NCI-H2107 treated with DMSO at 0.1 percent for 48 hours (cell line): ENCODE results near the gene EFCAB11.

Experiments used
- DNase-seq: peaks from one replicate; lab custom pipeline; 2025; ENCODE audit not compliant: unreplicated experiment; lab: John Stamatoyannopoulos, UW

EFCAB11 gene, protein sequence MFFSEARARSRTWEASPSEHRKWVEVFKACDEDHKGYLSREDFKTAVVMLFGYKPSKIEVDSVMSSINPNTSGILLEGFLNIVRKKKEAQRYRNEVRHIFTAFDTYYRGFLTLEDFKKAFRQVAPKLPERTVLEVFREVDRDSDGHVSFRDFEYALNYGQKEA

DNA sequence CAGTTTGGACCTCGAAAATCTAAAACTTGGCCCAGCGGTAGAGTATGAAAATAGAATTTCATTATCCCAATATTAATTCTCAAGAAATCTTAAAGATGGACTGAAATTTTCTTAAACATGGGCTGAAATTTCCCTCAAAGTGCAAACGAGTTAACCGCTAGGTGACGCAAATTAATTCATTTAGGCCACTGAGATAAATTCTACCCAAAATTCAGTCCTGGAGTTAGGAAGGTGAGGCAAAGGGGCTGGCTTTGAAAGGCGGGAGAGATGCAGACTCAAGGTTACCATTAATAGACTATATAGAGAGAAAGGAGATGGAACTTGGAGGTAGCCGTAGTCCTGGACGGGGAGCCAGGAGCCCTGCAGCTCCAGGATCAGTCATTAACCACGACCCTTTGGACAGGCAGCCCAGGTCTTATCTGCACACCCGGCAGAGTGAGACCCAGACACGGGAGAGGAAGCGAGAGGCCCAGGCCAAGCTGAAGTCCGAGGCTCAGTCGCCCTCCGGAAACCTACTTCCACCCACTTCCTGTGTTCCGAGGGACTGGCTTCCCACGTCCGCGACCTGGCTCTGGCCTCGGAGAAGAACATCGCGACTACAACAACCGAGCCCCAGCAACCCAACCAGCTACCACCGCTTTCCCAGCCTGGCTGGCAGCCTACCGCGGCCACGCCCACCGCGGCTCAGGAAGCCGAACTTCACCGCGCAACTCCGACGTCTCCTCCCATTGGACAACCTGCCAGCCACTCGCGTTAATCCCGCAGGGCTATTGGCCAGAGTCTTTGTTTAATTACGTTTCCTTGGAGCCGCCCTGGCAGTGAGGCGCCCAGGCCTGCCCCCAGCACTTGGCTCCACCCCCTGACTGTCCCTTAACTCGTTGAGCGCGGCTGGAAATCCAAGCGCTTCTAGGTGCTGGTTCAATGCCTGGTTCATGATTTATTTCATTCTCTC, at the start of gene EFCAB11:
Gene EFCAB11 (minus strand): TSS at position 661 of the 952 bp plus-strand sequence. CDS start 70 bp downstream, at position 591.
- peak; percentile 100 for DNase-seq

DNA sequence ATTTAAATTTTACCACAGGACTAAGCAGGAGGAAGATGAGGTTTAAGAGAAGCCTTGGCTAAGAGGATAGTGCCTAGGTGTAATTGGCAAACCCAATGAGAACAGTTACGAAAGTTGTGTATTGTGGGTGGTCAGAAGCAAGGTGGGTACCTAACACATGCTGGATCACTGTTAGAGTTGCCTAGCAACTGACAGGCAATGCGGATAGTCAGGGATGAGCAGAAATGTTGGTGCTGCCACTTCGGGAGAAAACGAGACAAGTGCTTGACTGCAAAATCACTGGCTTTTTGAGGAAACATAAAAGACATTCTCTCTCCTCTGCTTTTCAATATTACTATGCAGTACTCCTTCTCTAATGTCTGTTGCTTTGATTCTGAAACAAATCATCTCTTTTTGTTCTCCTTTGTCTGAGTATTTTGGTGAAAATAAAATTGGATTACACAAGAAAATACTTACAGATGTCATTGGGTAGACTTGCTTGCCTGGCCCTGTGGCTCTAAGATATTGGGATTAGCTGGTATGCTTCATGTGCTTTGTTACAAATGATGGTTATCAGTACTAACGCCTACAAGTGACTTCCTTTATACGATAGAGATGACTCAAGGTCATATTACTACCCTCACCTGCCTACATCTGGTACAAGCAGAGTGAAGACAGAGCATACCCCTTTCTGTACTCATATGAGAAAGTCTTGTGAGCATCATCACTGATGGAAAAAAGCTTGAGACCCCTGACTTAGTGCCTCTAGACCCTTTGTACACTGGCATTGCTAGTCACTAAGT, 49.2 kb upstream of the EFCAB11 start:
- DNase-seq, result no peak

DNA sequence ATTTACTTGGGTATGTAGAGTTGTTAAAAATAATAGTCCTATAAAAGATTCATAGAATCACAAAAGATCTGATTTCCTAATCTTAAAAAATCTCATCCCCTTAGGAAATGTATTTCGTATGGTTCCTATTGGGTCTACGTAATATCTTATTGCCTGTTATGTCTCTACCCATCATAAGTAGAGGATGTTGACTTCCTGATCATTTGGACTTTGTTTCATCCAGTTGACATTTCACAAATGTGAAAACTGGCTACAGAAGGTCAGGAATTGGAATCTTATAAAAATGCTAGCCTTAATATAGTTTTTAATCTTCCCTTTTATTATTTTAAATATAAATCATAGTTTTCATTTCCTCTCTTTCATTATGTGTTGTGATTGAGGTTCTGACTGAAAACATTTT, 46.4 kb upstream of the EFCAB11 start:
- no peak for DNase-seq

DNA sequence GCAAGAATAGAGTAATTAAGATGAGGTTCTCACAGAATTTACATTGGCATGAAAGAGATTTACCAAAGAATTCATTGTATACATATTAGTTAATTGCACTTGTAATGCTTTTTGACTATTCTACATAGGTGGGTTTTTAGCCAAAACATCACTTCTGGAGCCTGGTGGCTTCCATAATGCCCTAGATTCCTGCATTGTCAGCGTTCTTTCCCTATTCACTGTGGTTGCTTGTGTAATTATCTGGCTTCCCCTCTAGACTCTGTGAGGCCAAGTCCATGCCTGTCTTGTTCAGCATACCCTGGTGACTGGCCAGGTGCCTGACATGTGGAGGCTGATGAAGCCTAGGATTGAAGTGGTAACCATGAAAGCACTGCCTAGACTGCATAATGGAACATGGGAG, 42.4 kb upstream of the EFCAB11 start:
- DNase-seq, result no peak

DNA sequence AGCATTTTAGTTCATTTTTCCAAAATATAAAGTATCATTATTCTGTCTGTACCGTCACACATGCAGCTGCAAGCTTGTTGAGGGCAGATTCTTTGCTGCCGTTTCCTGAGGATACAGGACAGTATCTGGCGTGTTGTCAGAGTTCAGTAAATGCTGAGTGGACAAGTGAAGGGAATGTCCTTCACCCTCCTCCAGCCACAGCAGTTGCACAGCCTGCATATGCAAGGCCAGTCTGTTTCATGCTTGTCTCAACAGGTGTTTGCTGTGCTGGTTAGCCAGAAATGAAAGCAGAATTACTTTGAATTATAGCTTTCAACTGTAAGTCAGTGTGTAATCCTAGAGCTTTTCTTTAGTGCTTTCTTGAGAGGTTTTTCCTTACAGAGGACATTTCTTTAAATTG, 37.7 kb upstream of the EFCAB11 start:
- no peak for DNase-seq

DNA sequence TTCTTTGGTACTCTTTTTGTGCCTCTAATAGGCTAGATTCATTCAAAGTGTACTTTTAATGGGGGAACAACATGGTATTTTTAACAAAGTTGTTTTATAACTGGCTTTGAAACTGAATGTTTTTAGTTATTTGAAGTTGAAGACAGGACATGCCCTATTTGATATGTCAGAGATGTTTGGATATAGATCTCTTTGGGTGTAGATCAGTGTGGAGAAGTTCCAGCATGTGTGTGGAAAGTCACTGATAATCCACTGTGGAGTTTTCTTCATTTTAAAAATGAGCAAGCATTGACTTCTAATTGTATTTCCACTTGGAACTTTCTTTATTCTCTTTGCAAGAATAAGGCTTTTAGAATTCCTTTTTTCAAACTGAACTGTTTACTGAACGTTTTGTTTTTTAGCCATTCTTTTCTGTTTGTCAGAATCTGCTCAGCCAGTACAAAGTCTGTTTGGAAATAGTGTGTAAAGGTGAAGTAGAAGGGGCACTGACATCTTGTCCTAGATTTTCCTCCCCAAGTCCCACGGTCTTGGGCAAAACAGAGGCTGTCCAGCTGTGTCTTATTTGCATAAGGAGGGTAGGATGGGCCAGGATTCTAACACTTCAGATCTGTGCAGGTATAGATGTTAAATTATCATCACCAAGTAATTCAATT, 36.2 kb upstream of the EFCAB11 start:
- no peak for DNase-seq

DNA sequence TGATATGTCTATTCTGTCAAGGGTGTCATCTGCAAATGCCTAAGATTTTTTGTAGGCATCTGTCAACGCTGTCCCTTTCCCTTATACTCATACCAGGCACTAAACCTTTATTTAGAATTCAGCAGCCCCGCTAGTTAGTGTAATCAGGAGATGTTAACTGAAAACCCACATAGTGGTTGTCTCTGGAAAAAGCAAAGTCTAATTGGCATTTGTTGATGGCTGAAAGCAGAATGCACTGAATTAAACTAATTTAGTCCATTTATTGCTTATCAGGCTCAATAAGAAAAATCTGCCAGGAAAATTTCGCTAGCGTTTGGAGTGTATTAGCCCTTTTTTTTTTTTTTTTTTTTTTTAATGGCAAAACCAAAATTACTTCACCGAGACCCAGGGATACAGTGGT, 35.7 kb upstream of the EFCAB11 start:
- DNase-seq, result no peak

DNA sequence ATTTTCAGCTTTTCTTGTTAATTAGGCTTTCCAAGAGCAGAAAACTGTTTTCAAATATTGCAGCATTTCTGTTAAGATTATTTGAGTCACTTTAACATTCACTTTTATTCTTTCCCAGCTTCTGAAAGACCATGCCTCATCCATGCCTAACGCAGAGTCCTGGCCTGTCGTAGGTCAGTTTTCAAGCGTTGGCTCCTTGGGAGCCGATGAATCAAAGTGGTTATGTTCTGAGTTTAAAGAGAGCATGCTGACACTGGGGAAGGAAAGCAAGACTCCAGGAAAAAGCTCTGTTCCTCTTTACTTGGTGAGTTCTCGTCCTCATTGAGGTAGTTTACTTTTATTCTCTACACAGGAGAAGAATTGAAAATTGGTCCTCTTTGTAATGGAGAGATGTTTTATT, 34.3 kb upstream of the EFCAB11 start:
- no peak for DNase-seq

DNA sequence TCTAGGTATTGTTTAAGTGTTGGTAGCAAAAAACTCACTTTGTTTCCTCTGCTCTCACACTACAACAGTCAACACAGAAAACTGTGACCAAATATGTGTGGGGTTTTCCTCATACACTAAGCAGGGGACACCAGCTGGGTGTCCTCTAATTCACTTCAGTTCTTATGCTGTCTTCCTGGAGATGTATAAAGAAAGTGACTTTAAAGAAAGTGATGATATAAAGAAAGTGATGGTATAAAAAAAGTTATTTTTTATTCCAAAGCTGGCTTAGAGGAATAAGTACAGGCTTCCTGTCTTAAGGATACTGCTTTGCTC, 32.6 kb upstream of the EFCAB11 start:
- no peak for DNase-seq

DNA sequence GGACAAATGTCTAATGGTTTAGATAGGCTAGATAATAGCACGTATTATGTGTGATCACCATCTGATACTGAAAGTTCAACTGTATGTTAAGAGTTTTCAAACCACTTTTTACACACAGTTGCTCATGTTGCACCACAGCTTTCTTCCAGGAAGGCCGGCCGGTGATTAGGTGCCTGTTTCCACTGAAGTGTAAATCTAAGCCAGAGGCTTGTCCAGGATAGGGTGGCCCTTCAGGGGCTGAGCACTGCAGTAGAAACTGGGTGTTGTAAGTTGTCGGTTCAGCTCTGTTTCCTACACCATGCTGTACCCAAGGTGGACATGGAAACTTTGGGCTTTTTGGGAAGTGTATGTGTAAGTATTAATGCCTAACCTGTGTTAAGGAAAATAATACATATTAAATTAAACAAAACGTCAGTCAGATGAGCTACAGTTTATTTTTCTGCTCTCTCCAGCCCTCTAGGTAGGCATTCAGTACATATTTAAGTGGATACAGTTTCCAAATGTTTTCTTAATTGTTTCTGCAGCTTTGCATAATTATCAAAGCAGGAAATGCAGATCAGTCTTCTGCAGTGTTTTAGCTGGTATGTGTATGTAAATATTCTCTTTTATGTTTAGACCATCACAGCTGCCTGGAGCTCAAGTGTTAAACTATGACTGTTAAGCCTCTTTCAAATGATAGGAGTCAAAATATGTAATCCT, 32.1 kb upstream of the EFCAB11 start:
- DNase-seq, result no peak

DNA sequence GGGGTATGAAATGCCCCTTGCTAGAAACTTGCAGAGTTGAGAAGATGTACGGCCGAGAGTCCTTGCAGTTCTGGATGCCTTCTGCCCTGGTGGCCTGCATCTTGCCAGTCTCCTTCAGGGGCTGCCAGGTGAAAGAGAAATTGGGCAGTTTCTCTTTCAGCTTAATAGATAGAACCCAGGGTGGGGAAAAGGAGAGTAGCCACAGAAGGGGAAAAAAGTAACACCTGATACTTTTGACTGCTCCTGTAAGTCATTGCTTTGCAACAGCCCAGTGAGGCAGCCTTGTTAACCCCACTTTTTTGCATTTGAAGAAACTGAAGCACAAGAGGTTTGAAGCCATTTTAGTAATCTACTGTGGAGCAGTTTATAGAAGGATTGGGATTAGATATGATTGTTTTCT, 28.8 kb upstream of the EFCAB11 start:
- no peak for DNase-seq

DNA sequence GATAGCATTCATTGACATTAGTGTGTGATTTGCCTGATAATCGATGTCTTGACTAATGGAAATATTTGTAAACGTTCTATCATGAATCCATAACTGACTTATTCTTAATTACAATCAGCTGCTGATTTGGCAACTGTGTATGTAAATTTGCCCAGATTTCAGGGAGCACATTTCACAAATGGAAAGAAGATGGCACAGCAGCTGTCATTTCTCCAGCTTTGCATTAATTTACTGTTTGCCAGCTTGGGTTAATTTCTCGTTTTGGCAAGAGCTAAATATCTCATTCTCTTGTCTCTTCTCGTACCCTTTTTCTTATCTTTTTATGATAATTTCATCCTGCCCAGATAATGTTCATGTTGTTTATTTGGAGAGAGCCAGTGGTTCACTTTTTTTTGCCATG, 24.1 kb upstream of the EFCAB11 start:
- DNase-seq, result no peak

DNA sequence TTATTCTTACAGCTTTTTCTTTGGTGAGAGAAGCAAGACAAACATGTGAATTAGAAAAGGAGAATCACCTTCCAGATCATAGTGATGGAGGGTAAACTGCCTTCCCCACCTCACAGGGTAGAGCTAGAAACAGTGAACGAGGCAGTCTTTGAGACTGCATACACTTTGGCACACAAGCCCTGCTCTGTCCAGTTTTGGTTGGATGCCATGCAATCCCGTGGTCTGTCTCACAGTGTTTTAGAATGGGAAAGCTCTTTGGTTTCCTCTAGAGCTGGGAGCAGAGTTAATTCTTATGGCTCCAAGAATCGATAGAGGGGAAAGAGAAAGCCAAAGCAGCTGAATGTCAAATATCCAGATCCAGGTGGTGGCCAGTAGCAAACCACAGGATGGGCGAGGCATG, 23.1 kb upstream of the EFCAB11 start:
- no peak for DNase-seq

DNA sequence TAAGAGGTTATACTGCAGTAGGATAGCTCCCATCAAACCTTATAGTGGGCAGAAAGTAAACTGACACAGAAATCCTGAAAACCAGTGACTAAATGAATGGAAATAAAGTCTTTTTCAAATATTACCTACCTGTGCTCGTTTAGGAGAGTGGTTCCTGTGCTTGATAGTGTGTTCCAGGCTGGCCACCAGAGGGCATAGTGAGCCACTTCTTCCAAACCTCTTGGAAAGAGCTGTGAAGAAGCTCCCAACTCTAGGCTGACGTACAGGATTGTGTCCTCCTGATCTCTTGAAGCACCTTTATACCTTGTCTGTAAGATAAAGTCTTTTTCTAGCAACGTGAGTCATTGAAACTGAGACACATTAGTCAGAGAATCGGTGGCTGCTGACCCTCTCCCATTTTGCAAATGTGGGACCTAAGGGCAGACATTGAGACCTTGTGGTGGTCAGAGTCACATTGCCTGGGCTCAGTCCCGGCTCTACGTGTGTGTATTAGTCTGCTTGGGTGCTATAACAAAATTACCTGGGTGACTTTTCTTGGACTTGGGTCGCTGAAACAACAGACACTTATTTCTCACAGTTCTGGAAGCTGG, 18.8 kb upstream of the EFCAB11 start:
- peak; percentile 55 for DNase-seq

DNA sequence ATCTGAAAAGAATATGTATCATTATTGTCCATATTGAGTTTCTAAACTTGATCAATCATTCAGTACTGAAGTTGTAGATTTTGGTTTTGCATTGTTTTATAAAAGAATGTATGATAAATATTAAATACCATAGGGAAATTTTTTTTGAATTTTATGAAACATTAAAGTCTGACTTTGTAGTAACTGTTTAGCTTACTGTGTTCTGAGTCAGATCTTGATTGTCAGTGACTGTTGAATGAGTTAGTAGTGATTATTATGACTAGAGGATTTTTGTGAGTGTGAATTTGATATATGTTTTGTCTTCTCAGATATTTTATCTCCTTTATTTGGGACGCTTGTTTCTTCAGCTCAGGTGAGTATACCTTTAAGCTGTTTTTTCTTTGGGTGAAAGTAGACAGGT, 11.3 kb upstream of the EFCAB11 start:
- no peak for DNase-seq

DNA sequence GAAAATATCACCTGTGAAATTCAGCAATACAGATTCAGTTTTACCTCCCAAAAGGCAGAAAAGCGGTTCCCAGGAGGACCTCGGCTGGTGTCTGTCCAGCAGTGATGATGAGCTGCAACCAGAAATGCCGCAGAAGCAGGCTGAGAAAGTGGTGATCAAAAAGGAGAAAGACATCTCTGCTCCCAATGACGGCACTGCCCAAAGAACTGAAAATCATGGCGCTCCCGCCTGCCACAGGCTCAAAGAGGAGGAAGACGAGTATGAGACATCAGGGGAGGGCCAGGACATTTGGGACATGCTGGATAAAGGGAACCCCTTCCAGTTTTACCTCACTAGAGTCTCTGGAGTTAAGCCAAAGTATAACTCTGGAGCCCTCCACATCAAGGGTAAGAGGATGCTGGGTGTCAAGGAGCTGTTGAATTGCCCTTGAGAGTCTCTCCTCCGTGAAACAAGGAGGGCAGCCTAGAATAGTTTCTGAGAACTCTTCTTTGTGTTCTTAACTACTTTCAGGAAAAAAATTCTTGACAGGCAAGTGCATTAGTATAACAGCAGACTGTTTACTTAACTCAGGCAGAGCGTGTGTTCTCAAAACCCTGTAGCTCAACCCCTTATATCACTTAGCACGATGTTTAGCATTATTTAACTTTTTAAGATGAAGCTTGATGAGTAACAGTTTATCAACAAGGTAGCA, 8.9 kb upstream of the EFCAB11 start:
- no peak for DNase-seq

DNA sequence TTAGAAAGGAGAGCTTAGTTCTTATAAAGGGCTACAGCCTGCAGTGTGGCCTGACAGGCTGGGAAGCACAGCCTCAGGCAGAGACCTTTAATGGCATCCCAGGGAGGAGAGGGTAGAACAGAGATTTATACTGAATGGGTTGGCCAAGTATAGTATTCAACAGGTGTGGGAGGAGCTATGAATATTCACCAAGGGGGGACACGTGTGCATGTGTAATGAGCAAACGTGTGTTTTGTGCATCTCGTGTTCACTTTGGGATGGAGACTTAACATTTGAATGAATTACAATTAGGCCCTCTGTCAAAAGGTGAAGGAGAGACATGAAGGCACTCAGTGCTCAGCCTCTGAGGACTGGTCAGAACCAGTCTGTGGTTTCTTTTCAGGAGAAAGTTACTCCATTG, 6.4 kb upstream of the EFCAB11 start:
- DNase-seq, result no peak

DNA sequence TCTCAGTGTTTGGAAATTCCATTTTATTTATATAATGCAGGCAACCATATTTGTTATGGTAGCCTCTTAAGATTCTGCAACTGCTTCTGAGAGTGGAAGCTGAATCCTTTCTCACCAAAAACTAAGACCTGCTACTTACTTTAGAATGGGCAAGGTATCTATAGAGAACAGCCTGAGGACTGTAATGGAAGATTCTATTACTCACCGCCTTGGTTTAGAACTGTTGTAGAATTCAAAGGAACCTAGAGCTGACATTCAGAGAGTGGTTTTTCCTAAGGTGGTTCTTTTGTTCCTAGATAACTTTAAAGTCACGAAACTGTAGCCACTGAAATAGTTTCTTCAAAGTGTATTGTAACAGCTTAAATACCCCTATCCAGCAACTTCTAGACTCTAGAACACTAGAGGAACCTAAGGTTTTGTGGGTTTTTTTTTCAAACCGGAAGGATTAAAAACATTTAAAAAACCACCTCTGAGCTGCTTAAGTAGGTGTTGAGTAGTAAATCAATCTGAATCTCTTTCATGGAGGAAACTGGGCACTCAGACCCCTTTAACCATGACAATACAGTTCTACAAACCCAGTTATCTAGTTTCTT, 5.4 kb upstream of the EFCAB11 start:
- no peak for DNase-seq

DNA sequence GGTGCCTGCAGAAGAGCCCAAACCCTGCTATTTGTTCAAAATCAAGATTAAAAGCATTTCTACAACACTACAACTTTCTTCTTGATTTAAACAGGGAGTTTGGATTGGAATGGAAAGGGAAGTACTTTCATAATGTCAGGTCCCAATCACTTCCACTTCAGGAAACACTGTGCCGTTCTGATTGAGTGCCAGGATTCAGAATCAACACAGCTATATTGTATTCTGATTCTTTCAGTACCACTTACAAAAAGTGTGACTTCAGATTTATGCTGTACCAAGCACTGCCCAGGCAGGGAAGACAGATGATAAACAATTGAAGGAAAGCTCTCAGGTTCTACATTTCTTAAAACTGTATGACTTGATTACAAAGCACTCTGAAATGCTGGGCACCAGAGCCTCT, 4.4 kb upstream of the EFCAB11 start:
- DNase-seq, result no peak

DNA sequence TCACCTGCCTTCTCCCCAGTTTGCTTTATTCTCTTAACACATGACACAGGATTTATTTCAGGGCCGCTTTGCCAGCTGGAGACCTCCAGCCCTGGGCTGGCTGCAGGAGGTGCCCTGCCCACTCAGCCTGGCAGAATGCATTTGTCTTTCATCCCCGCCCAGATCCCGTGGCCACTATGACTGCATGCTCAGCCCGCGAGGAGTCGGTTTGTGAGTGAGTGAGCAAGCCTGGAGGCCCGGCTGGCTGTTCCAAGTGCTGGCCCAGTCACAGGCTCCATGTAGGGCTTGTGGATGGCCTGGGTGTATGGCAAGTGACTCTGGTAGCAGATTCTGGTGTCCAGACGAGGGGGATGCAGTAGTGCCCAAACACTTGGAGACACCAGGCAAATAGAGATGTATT, 3.3 kb upstream of the EFCAB11 start:
- no peak for DNase-seq
